ENCODE measurements around the gene ARHGEF12. TPM values are rescaled to one million over a fixed set of nuclear protein-coding genes. Genes with fewer than 3 reads are reported as not detected.

ARHGEF12 gene
- total and polyA plus RNA-seq, 10 of the 15 experiments (the other 5 are each of a cell fraction or from before 2014, with no cell fraction given): 2.7 to 40.8 (median 20.9) TPM

DNA sequence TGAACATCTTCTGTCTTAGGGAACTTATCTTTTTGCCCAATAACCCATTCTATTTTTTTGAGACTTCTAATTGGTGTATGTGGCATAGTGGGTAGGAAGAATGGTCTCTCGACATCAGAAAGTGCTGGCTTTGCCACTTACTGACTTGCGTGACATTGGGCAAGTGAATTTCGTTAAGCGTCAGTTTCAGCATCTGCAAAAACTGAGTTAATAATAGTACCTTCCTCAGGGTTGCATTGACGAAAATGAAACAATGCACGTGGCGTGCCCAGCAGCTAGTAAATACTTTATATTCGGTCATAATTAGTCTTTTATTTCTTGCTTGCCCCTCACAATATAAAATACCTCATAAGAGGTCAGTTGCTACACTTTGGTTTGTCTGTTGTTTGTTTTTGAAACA, 162.9 kb downstream of the ARHGEF12 start:
- ChIA-PET RAD21 (ENCODE audit: unreplicated experiment) (no interaction called here), SMC1A (ENCODE audit: uncharacterized antibody, unreplicated experiment) (interaction anchor here (0.6 to 3.9 kb wide), 4 partner anchors 10 to 324 kb away, joined by 3 to 20 read pairs (median 3); no protein-coding TSS in a partner anchor), POLR2A (no interaction called here), CTCF (interaction anchor here (0.8 to 5.2 kb wide), 3 partner anchors 11 to 164 kb away, joined by 3 to 40 read pairs (median 4); partner anchors contain the start of gene ARHGEF12)
- Histone ChIP-seq H3K9me3 (replicated peaks; ENCODE audit: control insufficient read depth, insufficient read depth, low read length) (no peaks in the 10 kb centered on the region), H3K36me3 (ENCODE audit: control insufficient read depth in 2 of 2, insufficient read depth in 2 of 2, low read length in 1 of 2) (no peaks in the 10 kb centered on the region), H4K20me1 (ENCODE audit: control insufficient read depth, insufficient read depth) (no peaks in the 10 kb centered on the region), H3K79me2 (ENCODE audit: control insufficient read depth, insufficient read depth, low read length) (no peaks in the 10 kb centered on the region), H3K9ac (ENCODE audit: control insufficient read depth, insufficient read depth, low read length) (no peak overlapping the region), H3K27ac (ENCODE audit: control insufficient read depth, insufficient read depth) (peak overlapping the region; percentile 63), H3K27me3 (replicated peaks in 1 of 2; ENCODE audit: control insufficient read depth in 2 of 2, insufficient read depth in 2 of 2, low read length in 1 of 2) (no peaks in the 10 kb centered on the region), H3K4me2 (ENCODE audit: control insufficient read depth, insufficient read depth) (no peak overlapping the region), H3K4me3 (no peak overlapping the region), H3K4me1 (ENCODE audit: control insufficient read depth, insufficient read depth, low read length) (peaks cover 20% of the 10 kb centered on the region), H2AFZ (ENCODE audit: control insufficient read depth, low read depth, low read length) (no peak overlapping the region)
- in situ Hi-C loops (cut with MboI): no loop called here
- FAIRE-seq: no peak
- 59% methylated on average over 8 of the region's 8 CpGs for WGBS (ENCODE audit: insufficient coverage, insufficient replicate concordance, low lambda C conversion rate, missing lambda C conversion rate)
- intact Hi-C loops (cut with micrococcal nuclease; ENCODE audit: unreplicated experiment): no loop called here
- no TSS peak for BruUV-seq (replicated peaks)
- peak; percentile 76 for ATAC-seq
- peak; percentile 36 for DNase-seq (ENCODE audit: low read depth, low spot score)
- TF ChIP-seq TCF12 (IDR thresholded peaks at IDR 0.05; ENCODE audit: low read depth, low read length): 0 out of 2 replicates have a peak, but pooled peaks have one; percentile 26
- TF ChIP-seq ZNF622 (IDR thresholded peaks at IDR 0.05): no peak
- no peak for TF ChIP-seq TARDBP (IDR thresholded peaks at IDR 0.05; ENCODE audit: borderline replicate concordance)
- TF ChIP-seq LARP7 (IDR thresholded peaks at IDR 0.05): no peak
- no peak for TF ChIP-seq STAT1 (conservative IDR thresholded peaks at IDR 0.05)
- no peak for TF ChIP-seq NR2F1 (conservative IDR thresholded peaks at IDR 0.05)
- no peak for TF ChIP-seq EGR1 (IDR thresholded peaks at IDR 0.05; ENCODE audit: borderline replicate concordance in 1 of 2, low read depth in 2 of 2, low read length in 2 of 2)
- TF ChIP-seq MYB (IDR thresholded peaks at IDR 0.05; ENCODE audit: borderline replicate concordance, low read depth, low read length): peak; percentile 58; the same call in 1 of the 2 replicates
- peak; percentile 62; the same call in 1 of the 2 replicates for TF ChIP-seq MTA2 (IDR thresholded peaks at IDR 0.05; ENCODE audit: low read depth)
- TF ChIP-seq SUZ12 (IDR thresholded peaks at IDR 0.05; ENCODE audit: unreplicated experiment): no peak
- no peak for TF ChIP-seq SMAD5 (IDR thresholded peaks at IDR 0.05; ENCODE audit: low read depth)
- no peak for TF ChIP-seq IRF4 (IDR thresholded peaks at IDR 0.05; ENCODE audit: low read depth, low read length)
- TF ChIP-seq, protein P1, sequence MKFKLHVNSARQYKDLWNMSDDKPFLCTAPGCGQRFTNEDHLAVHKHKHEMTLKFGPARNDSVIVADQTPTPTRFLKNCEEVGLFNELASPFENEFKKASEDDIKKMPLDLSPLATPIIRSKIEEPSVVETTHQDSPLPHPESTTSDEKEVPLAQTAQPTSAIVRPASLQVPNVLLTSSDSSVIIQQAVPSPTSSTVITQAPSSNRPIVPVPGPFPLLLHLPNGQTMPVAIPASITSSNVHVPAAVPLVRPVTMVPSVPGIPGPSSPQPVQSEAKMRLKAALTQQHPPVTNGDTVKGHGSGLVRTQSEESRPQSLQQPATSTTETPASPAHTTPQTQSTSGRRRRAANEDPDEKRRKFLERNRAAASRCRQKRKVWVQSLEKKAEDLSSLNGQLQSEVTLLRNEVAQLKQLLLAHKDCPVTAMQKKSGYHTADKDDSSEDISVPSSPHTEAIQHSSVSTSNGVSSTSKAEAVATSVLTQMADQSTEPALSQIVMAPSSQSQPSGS (IDR thresholded peaks at IDR 0.05; ENCODE audit: low read length): no peak
- no peak for TF ChIP-seq NFYB (IDR thresholded peaks at IDR 0.05; ENCODE audit: insufficient read depth, low read depth, low read length)
- TF ChIP-seq MEF2B (IDR thresholded peaks at IDR 0.05; ENCODE audit: partially characterized antibody, poor library complexity, severe bottlenecking): peak; percentile 69
- no peak for TF ChIP-seq CBX5 (IDR thresholded peaks at IDR 0.05; ENCODE audit: low read depth)
- TF ChIP-seq PAX8 (IDR thresholded peaks at IDR 0.05): no peak
- TF ChIP-seq EZH2 (IDR thresholded peaks at IDR 0.05; ENCODE audit: borderline replicate concordance, control insufficient read depth, low read depth, low read length): no peak
- TF ChIP-seq YY1 (IDR thresholded peaks at IDR 0.05; ENCODE audit: low read depth, low read length): no peak
- TF ChIP-seq, protein P2, sequence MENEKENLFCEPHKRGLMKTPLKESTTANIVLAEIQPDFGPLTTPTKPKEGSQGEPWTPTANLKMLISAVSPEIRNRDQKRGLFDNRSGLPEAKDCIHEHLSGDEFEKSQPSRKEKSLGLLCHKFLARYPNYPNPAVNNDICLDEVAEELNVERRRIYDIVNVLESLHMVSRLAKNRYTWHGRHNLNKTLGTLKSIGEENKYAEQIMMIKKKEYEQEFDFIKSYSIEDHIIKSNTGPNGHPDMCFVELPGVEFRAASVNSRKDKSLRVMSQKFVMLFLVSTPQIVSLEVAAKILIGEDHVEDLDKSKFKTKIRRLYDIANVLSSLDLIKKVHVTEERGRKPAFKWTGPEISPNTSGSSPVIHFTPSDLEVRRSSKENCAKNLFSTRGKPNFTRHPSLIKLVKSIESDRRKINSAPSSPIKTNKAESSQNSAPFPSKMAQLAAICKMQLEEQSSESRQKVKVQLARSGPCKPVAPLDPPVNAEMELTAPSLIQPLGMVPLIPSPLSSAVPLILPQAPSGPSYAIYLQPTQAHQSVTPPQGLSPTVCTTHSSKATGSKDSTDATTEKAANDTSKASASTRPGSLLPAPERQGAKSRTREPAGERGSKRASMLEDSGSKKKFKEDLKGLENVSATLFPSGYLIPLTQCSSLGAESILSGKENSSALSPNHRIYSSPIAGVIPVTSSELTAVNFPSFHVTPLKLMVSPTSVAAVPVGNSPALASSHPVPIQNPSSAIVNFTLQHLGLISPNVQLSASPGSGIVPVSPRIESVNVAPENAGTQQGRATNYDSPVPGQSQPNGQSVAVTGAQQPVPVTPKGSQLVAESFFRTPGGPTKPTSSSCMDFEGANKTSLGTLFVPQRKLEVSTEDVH (IDR thresholded peaks at IDR 0.05; ENCODE audit: low read depth, partially characterized antibody): no peak
- no peak for TF ChIP-seq SREBF2 (IDR thresholded peaks at IDR 0.05; ENCODE audit: low read length)
